GM23338 (cell line): Measurements from ENCODE around the gene SLC5A2. TPM values are rescaled to one million over a fixed set of nuclear protein-coding genes. Genes with fewer than 3 reads are reported as not detected.

ENCODE experiments used
- CREB1 ChIP-seq: fragments of 250-450 bp; sonication (Bioruptor Pico); IDR thresholded peaks from 2 replicates; pipeline ENCODE4 v1.5.0; 2020; ENCODE audit warnings: low read depth, mild to moderate bottlenecking, moderate library complexity
- EZH2 ChIP-seq: fragments of 200-600 bp; sonication (generic); IDR thresholded peaks from one replicate; pipeline ENCODE4 v1.8.0; 2017; ENCODE audit warnings: antibody characterized with exemption, mild to moderate bottlenecking, low read depth; ENCODE audit not compliant: unreplicated experiment
- JUNB ChIP-seq: IDR thresholded peaks from one replicate; pipeline ENCODE4 v1.6.1; 2016; ENCODE audit warnings: antibody characterized with exemption; ENCODE audit not compliant: unreplicated experiment
- NANOG ChIP-seq: IDR thresholded peaks from 2 replicates; pipeline ENCODE4 v1.6.1; 2016; ENCODE audit warnings: antibody characterized with exemption, borderline replicate concordance
- REST ChIP-seq: IDR thresholded peaks from one replicate; pipeline ENCODE4 v1.6.1; 2018; ENCODE audit warnings: antibody characterized with exemption; ENCODE audit not compliant: unreplicated experiment
- STAT1 ChIP-seq: IDR thresholded peaks from one replicate; pipeline ENCODE4 v1.6.1; 2016; ENCODE audit warnings: antibody characterized with exemption; ENCODE audit not compliant: unreplicated experiment
- ZNF331 ChIP-seq: fragments of 250-450 bp; sonication (Bioruptor Pico); IDR thresholded peaks from 2 replicates; pipeline ENCODE4 v1.5.0; 2020; ENCODE audit warnings: low read depth, mild to moderate bottlenecking, moderate library complexity
- ZNF462 ChIP-seq: fragments of 250-450 bp; sonication (Bioruptor Pico); IDR thresholded peaks from 2 replicates; pipeline ENCODE4 v1.5.0; 2020; ENCODE audit warnings: mild to moderate bottlenecking, moderate library complexity
- polyA plus RNA-seq: library from polyadenylated mRNA; unstranded; fragments of >200 nt; fragmentation: Nextera tagmentation; extraction: Ambion mirVana; gene quantifications from 2 replicates; pipeline ENCODE4 v1.2.1, GENCODE V29; 2016
- total RNA-seq: library from RNA; depleted of rRNA; stranded (reverse); fragments of >200 nt; shearing (Covaris generic); gene quantifications from 2 replicates; pipeline ENCODE4 v1.2.3, GENCODE V29; 2014

The SLC5A2 gene
- total and polyA plus RNA-seq, 2 experiments from 2014 or later, result 0.76 to 3.6 TPM

- no peak for TF ChIP-seq ZNF462 (CRISPR knock-in tag)
- TF ChIP-seq ZNF331 (CRISPR knock-in tag), result no peak
- TF ChIP-seq REST, result no peak
- no peak for TF ChIP-seq STAT1
- no peak for TF ChIP-seq CREB1 (CRISPR knock-in tag)
- TF ChIP-seq JUNB, result no peak
- no peak for TF ChIP-seq EZH2
- no peak for TF ChIP-seq NANOG
These were observed 47.5 kb downstream of the SLC5A2 start (continued) for GRCh38 chr16:31530405-31530804.
